GM19025 (cell line): ENCODE measurements around the gene SSR1.
"Not testable (repeated sequence)": the region's sequence is repeated elsewhere in the genome, so short reads cannot be mapped to it uniquely, and the experiment has no call there.

ENCODE experiments used
- ATAC-seq: cut with Tn5 transposase; IDR thresholded peaks from one replicate; pipeline ENCODE4 v1.9.1; 2021; ENCODE audit warnings: mild to moderate bottlenecking, low read depth, moderate library complexity; ENCODE audit not compliant: unreplicated experiment

The SSR1 gene

GRCh38 chr6:7312616-7313504, at the start of gene SSR1:
Gene SSR1 (minus strand): TSS chr6:7313199. CDS start chr6:7313120, 79 bp downstream.
- ATAC-seq = peak; percentile 98

GRCh38 chr6:7351916-7352315, 38.9 kb upstream of the SSR1 start:
- not testable (repeated sequence) for ATAC-seq

- not testable (repeated sequence) for ATAC-seq
Measured at GRCh38 chr6:7350591-7350990, 37.6 kb upstream of the SSR1 start.

- not testable (repeated sequence) for ATAC-seq
Measured at GRCh38 chr6:7347551-7347997, 34.6 kb upstream of the SSR1 start.

- ATAC-seq = not testable (repeated sequence)
Measured at GRCh38 chr6:7344773-7345450, 31.9 kb upstream of the SSR1 start.

- ATAC-seq = no peak
Measured at GRCh38 chr6:7343546-7344475, 30.8 kb upstream of the SSR1 start.

GRCh38 chr6:7341989-7342742, 29.2 kb upstream of the SSR1 start:
- peak; percentile 96 for ATAC-seq

GRCh38 chr6:7341271-7341670, 28.3 kb upstream of the SSR1 start:
- ATAC-seq = no peak

- ATAC-seq = not testable (repeated sequence)
Measured at GRCh38 chr6:7339007-7339732, 26.2 kb upstream of the SSR1 start.

- ATAC-seq = no peak
Measured at GRCh38 chr6:7338031-7338430, 25.0 kb upstream of the SSR1 start.

- no peak for ATAC-seq
Measured at GRCh38 chr6:7335519-7335918, 22.5 kb upstream of the SSR1 start.

- ATAC-seq = no peak
Measured at GRCh38 chr6:7334685-7335084, 21.7 kb upstream of the SSR1 start.

- ATAC-seq = no peak
Measured at GRCh38 chr6:7332090-7332745, 19.2 kb upstream of the SSR1 start.

GRCh38 chr6:7331452-7331851, 18.5 kb upstream of the SSR1 start:
- no peak for ATAC-seq

GRCh38 chr6:7328243-7328642, 15.2 kb upstream of the SSR1 start:
- no peak for ATAC-seq

- ATAC-seq = no peak
Measured at GRCh38 chr6:7325750-7326149, 12.8 kb upstream of the SSR1 start.

GRCh38 chr6:7324520-7324919, 11.5 kb upstream of the SSR1 start:
- no peak for ATAC-seq

- ATAC-seq = no peak
Measured at GRCh38 chr6:7323074-7323473, 10.1 kb upstream of the SSR1 start.

- not testable (repeated sequence) for ATAC-seq
Measured at GRCh38 chr6:7321866-7322265, 8.9 kb upstream of the SSR1 start.
